Caco-2 (cell line): ENCODE data around the gene EMC8. TPM values are rescaled to one million over a fixed set of nuclear protein-coding genes. Genes with fewer than 3 reads are reported as not detected.
A peak's percentile ranks its signal among the peaks of the same experiment; 100 is the strongest.

Experiments used
- BruUV-seq: library from RNA; stranded (reverse); fragments of 400-500 nt; replicated peaks from 2 replicates; lab custom pipeline; 2021; lab: Mats Ljungman, UMichigan
- CTCF ChIA-PET: fragments of 300-600 bp; sonication (Branson Sonifier 250); formaldehyde crosslinking; loops from one replicate; lab custom pipeline; 2022; ENCODE audit warnings: antibody characterized with exemption; lab: Charles Lee
- POLR2A ChIA-PET: fragments of 300-600 bp; sonication (Branson Sonifier 250); formaldehyde crosslinking; loops from one replicate; lab custom pipeline; 2022; ENCODE audit warnings: antibody characterized with exemption; lab: Charles Lee
- DNase-seq, 2 experiments: peaks; one replicate each; pipeline versions ENCODE4 v3.0.0 to v3.0.0-alpha.2; 2020 to 2022
- H3K27me3 ChIP-seq: replicated peaks from 2 replicates; pipeline ENCODE4 v1.6.0; 2011; ENCODE audit warnings: low read length; ENCODE audit not compliant: control insufficient read depth, insufficient read depth
- H3K36me3 ChIP-seq: 2 replicates; pipeline ENCODE4 v1.5.1; 2011; ENCODE audit warnings: low read length; ENCODE audit not compliant: control insufficient read depth, insufficient read depth
- H3K4me1 ChIP-seq: fragments of 250-450 bp; sonication (Bioruptor Pico); 2 replicates; pipeline ENCODE4 v1.5.1; 2020; ENCODE audit warnings: mild to moderate bottlenecking
- H3K4me3 ChIP-seq: 2 replicates; pipeline ENCODE4 v1.5.1; 2011; ENCODE audit warnings: low read depth, mild to moderate bottlenecking, control low read depth, low read length
- H3K9me3 ChIP-seq: fragments of 250-450 bp; sonication (Bioruptor Pico); 2 replicates; pipeline ENCODE4 v1.5.1; 2020; ENCODE audit warnings: mild to moderate bottlenecking, moderate library complexity
- H3K27ac Mint-ChIP-seq: one replicate; pipeline ENCODE4 v1.8.0; 2022; ENCODE audit warnings: mixed read lengths; ENCODE audit not compliant: unreplicated experiment
- H3K27me3 Mint-ChIP-seq: one replicate; pipeline ENCODE4 v1.8.0; 2022; ENCODE audit warnings: mixed read lengths; ENCODE audit not compliant: insufficient read depth, unreplicated experiment
- H3K36me3 Mint-ChIP-seq: one replicate; pipeline ENCODE4 v1.8.0; 2022; ENCODE audit warnings: mild to moderate bottlenecking, mixed read lengths; ENCODE audit not compliant: insufficient read depth, unreplicated experiment
- H3K4me1 Mint-ChIP-seq: one replicate; pipeline ENCODE4 v1.8.0; 2022; ENCODE audit warnings: low read depth, mixed read lengths; ENCODE audit not compliant: unreplicated experiment
- H3K4me3 Mint-ChIP-seq: one replicate; pipeline ENCODE4 v1.8.0; 2022; ENCODE audit warnings: mild to moderate bottlenecking, moderate library complexity, mixed read lengths; ENCODE audit not compliant: unreplicated experiment
- H3K9me3 Mint-ChIP-seq: one replicate; pipeline ENCODE4 v1.8.0; 2022; ENCODE audit warnings: mixed read lengths; ENCODE audit not compliant: unreplicated experiment
- intact Hi-C: fragments of 100-400 bp; cut with micrococcal nuclease; formaldehyde crosslinking; loops from one replicate; pipeline ENCODE4 v1.10.0; 2022; ENCODE audit not compliant: unreplicated experiment
- total RNA-seq: library from RNA; stranded (reverse); gene quantifications from 2 replicates; pipeline ENCODE4 v1.2.3, GENCODE V29; 2022
- TF ChIP-seq, protein P1 (sequence below), 2 experiments: fragments of 200-600 bp in 1 of 2; IDR thresholded peaks; 1 replicate in 1 of 2; 2 replicates in 1 of 2; pipeline versions ENCODE4 v1.5.1 to v1.8.0; 2011 to 2022; ENCODE audit warnings: antibody characterized with exemption in 1 of 2, control low read depth in 1 of 2, inconsistent platforms in 1 of 2, low read depth in 1 of 2, low read length in 1 of 2, mild to moderate bottlenecking in 1 of 2, moderate library complexity in 1 of 2; ENCODE audit not compliant: insufficient read depth in 1 of 2, severe bottlenecking in 1 of 2, unreplicated experiment in 1 of 2

The EMC8 gene
- total RNA-seq, 1 experiment from 2014 or later: 94.7 TPM

DNA sequence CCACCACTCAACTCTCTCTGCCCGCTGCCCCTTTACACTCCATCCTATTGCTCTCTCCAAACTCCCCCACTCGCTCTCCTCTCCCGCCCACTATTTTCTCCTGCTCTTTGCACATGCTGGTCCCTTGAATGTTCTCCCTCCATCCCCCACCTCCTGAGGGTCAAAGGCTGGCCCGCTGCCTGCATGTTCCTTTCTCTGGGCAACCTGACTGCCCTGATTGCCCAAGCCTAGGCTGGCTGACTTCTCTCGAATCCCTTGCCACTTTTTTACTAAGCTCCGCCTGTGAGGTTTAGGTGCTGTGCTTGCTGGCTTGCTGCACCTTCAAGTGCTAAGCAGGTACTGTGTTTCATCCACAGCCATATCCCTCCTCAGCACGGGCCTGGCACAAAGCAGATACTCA, 2.7 kb downstream of the EMC8 start:
- Mint-ChIP-seq H3K27me3 (no peaks in the 10 kb centered on the region), H3K4me3 (no peak overlapping the region), H3K9me3 (no peaks in the 10 kb centered on the region), H3K36me3 (peaks cover 96% of the 10 kb centered on the region), H3K4me1 (peaks cover 10% of the 10 kb centered on the region), H3K27ac (peak overlapping the region; percentile 0)
- ChIA-PET POLR2A (no interaction called here), CTCF (interaction anchor here (0.8 kb wide), 1 partner anchor 24 kb away, joined by 3 read pairs; no protein-coding TSS in a partner anchor)
- TF ChIP-seq, protein P1, sequence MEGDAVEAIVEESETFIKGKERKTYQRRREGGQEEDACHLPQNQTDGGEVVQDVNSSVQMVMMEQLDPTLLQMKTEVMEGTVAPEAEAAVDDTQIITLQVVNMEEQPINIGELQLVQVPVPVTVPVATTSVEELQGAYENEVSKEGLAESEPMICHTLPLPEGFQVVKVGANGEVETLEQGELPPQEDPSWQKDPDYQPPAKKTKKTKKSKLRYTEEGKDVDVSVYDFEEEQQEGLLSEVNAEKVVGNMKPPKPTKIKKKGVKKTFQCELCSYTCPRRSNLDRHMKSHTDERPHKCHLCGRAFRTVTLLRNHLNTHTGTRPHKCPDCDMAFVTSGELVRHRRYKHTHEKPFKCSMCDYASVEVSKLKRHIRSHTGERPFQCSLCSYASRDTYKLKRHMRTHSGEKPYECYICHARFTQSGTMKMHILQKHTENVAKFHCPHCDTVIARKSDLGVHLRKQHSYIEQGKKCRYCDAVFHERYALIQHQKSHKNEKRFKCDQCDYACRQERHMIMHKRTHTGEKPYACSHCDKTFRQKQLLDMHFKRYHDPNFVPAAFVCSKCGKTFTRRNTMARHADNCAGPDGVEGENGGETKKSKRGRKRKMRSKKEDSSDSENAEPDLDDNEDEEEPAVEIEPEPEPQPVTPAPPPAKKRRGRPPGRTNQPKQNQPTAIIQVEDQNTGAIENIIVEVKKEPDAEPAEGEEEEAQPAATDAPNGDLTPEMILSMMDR (IDR thresholded peaks at IDR 0.05; ENCODE audit: insufficient read depth in 1 of 2, low read depth in 1 of 2, low read length in 1 of 2, severe bottlenecking in 1 of 2, unreplicated experiment in 1 of 2): no peak
- Histone ChIP-seq H3K4me1 (peaks cover 6% of the 10 kb centered on the region; the same call in 1 of the 2 replicates), H3K9me3 (no peaks in the 10 kb centered on the region), H3K36me3 (peaks cover 8% of the 10 kb centered on the region; the same call in 1 of the 2 replicates), H3K27me3 (no peaks in the 10 kb centered on the region), H3K4me3 (no peak overlapping the region)
- no TSS peak for BruUV-seq
- intact Hi-C loops: no loop called here
- DNase-seq: no peak

DNA sequence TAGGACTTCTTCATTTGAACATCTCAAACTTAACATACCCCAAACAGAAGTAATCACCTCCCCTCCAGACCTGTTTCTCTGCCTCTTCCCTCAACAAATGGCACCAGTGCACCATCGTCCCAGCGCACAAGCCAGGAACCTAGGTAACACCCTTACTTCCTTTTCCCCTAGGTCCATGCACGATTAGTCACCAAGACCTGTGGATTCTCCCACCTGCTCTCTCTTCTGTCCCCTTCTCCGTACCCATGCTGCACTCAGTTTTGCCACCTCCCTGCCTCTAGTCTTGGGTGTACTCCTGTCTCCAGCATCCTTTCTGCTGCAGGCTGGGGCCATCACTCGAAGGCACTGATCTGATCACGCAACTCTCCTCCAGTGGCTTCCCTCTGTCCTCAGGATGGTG, 3.2 kb downstream of the EMC8 start:
- TF ChIP-seq, protein P1 (IDR thresholded peaks at IDR 0.05; ENCODE audit: insufficient read depth in 1 of 2, low read depth in 1 of 2, low read length in 1 of 2, severe bottlenecking in 1 of 2, unreplicated experiment in 1 of 2): no peak
- Histone ChIP-seq H3K36me3 (peaks cover 8% of the 10 kb centered on the region; the same call in 1 of the 2 replicates), H3K27me3 (no peaks in the 10 kb centered on the region), H3K4me3 (no peak overlapping the region), H3K9me3 (no peaks in the 10 kb centered on the region), H3K4me1 (peaks cover 6% of the 10 kb centered on the region; the same call in 1 of the 2 replicates)
- no peak for DNase-seq
- intact Hi-C loops: no loop called here
- Mint-ChIP-seq H3K27ac (no peak overlapping the region), H3K4me3 (no peak overlapping the region), H3K9me3 (no peaks in the 10 kb centered on the region), H3K36me3 (peaks cover 96% of the 10 kb centered on the region), H3K4me1 (peaks cover 10% of the 10 kb centered on the region), H3K27me3 (no peaks in the 10 kb centered on the region)
- no TSS peak for BruUV-seq
- ChIA-PET CTCF (no interaction called here), POLR2A (no interaction called here)

DNA sequence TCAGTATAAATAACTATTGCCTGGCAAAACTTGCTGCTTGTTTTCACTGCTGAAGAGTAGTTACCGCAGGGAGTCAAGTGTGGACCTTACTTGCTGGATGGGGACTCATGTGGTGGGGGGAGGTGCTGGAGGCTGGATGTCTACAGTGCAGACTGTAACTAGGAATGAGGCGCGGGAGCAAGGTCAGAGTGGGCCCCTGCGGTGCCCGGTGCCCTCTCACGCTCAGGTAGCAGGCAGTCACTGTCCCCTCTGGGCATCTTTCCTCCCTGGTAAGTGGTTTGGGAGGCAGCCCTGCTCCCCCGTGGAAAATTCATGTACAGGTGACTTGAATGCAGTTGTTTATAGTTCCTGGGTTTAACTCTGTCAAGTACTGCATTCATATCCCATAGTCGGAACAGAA, 4.6 kb downstream of the EMC8 start:
- intact Hi-C loops: no loop called here
- CTCF ChIA-PET: no interaction called here
- Mint-ChIP-seq H3K27me3 (no peaks in the 10 kb centered on the region), H3K27ac (no peak overlapping the region), H3K4me1 (peaks cover 10% of the 10 kb centered on the region), H3K9me3 (no peaks in the 10 kb centered on the region), H3K36me3 (peaks cover 96% of the 10 kb centered on the region), H3K4me3 (no peak overlapping the region)
- peaks cover 6% of the 10 kb centered on the region; the same call in 1 of the 2 replicates for H3K4me1 ChIP-seq
- no peaks in the 10 kb centered on the region for H3K27me3 ChIP-seq
- H3K4me3 ChIP-seq: no peak overlapping the region
- H3K36me3 ChIP-seq: peaks cover 8% of the 10 kb centered on the region; the same call in 1 of the 2 replicates
- H3K9me3 ChIP-seq: no peaks in the 10 kb centered on the region
- no TSS peak for BruUV-seq
- no peak for DNase-seq
- POLR2A ChIA-PET: no interaction called here
- TF ChIP-seq, protein P1 (IDR thresholded peaks at IDR 0.05; ENCODE audit: insufficient read depth in 1 of 2, low read depth in 1 of 2, low read length in 1 of 2, severe bottlenecking in 1 of 2, unreplicated experiment in 1 of 2): no peak
